GM12865 (cell line): ENCODE data around the gene FSTL4.

ENCODE experiments used
- DNase-seq: peaks from one replicate; pipeline ENCODE4 v3.0.0; 2010; ENCODE audit warnings: low read depth
- H3K4me3 ChIP-seq: 2 replicates; pipeline ENCODE4 v1.5.1; 2011; ENCODE audit warnings: mild to moderate bottlenecking, low read depth, low read length, control low read depth
- CTCF ChIP-seq: IDR thresholded peaks from 2 replicates; pipeline ENCODE4 v1.5.1; 2011; ENCODE audit warnings: low read length, control low read depth, low read depth, inconsistent platforms; ENCODE audit not compliant: insufficient read depth; ENCODE audit errors: missing control alignments

FSTL4 gene

GRCh38 chr5:133613184-133613583, 843 bp upstream of the FSTL4 start:
- no peak for TF ChIP-seq CTCF
- no peak overlapping the region for H3K4me3 ChIP-seq
- no peak for DNase-seq

DNA sequence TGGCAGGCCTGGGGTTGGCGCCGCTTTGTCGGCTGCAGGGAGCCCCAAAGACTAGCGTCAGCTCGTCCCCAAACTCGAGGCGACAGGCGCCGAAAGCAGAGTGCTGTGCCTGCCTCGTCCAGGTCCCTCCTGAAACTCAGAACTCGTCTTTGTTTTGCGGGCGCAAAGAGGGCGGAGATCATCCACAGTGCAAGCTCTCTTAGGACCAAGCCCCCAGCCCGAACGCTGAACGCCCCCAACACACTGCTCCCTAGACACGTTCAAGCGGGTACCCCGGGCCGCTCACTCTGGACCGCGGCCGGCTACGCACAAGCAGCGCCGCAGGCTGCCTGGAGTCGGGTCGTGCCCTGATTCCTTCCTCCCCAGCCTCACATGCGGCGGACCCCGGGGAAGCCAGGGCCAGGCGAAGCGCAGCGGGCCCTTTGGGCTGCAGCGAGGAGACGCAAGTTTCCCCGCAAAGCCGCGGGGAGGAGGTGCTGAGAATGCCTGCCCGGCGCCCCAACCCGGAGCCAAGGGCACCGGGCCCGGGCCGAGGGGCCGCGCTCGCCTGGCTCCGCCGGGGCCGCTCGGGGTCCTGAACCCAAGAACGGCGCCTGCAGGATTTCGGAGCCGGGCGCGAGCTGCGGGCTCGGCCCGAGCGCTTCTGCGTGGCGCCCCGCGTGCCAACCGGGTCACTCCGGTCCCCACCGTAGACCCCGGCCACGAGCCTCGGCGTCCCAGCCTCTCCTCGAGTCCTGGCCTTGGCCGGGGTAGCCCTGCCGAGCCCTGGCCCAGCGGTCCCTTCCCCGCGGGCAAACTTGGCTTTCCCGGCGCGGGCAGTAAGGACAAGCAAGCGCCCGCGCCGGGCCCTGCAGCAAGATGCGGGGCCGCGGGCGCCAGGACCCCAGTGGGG, 738 bp downstream of the FSTL4 start:
- H3K4me3 ChIP-seq, result no peak overlapping the region
- no peak for DNase-seq

GRCh38 chr5:133610489-133611356, 1.6 kb downstream of the FSTL4 start:
- peak; percentile 36 for DNase-seq
- peak; percentile 36 for TF ChIP-seq CTCF
- no peak overlapping the region for H3K4me3 ChIP-seq

More for the DNA sequence above, 738 bp downstream of the FSTL4 start:
- no peak for TF ChIP-seq CTCF

DNA sequence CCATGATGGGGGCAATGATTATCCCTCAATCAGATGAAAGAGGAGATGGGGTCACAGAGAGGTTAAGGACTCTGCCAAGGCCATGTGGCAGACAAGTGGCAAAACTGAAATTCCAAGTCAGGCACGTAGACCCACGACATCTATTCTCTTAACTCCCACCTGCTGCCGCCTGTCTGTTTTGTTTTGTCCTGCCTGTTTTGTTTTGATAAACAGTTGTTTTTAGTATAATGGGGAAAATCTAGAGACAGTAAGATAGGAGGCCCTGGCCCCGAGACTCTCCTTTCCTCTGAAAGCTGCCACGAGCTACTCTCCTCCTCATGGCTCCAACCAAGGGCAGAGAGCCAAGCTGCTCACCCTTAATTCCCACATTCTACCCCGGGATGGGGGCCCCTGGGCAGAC, 4.9 kb downstream of the FSTL4 start:
- TF ChIP-seq CTCF, result no peak
- no peak overlapping the region for H3K4me3 ChIP-seq
- DNase-seq, result no peak

- no peak for DNase-seq
- no peak overlapping the region for H3K4me3 ChIP-seq
- no peak for TF ChIP-seq CTCF
These were observed 5.5 kb downstream of the FSTL4 start for GRCh38 chr5:133606835-133607234.

GRCh38 chr5:133605323-133605722, 7.0 kb downstream of the FSTL4 start:
- no peak for DNase-seq
- no peak overlapping the region for H3K4me3 ChIP-seq
- no peak for TF ChIP-seq CTCF
